Panc1 (cell line): Measurements from ENCODE around the gene INAFM2.

Experiments
- POLR2AphosphoS5 ChIP-seq: IDR thresholded peaks from 2 replicates; pipeline ENCODE4 v1.6.1; 2012; ENCODE audit warnings: mild to moderate bottlenecking, low read depth, low read length, moderate library complexity
- SIN3A ChIP-seq: IDR thresholded peaks from 2 replicates; pipeline ENCODE4 v1.6.1; 2012; ENCODE audit warnings: low read depth, mild to moderate bottlenecking, low read length, moderate library complexity, borderline replicate concordance; ENCODE audit not compliant: insufficient read depth
- TCF7L2 ChIP-seq: IDR thresholded peaks from 2 replicates; pipeline ENCODE4 v1.6.1; 2011; ENCODE audit warnings: mild to moderate bottlenecking, low read depth, low read length, inconsistent platforms
- TF ChIP-seq, protein P1 (sequence below): fragments of 450-650 bp; IDR thresholded peaks from 2 replicates; pipeline ENCODE4 v1.5.1; 2017; ENCODE audit warnings: mild to moderate bottlenecking
- TF ChIP-seq, protein P2 (sequence below), 2 experiments: IDR thresholded peaks; 2 replicates each; pipeline ENCODE4 v1.6.1; 2011 to 2012; ENCODE audit warnings: low read depth in 2 of 2, control low read depth in 1 of 2, low read length in 1 of 2, mild to moderate bottlenecking in 1 of 2, moderate library complexity in 1 of 2; ENCODE audit not compliant: insufficient read depth in 1 of 2

DNA sequence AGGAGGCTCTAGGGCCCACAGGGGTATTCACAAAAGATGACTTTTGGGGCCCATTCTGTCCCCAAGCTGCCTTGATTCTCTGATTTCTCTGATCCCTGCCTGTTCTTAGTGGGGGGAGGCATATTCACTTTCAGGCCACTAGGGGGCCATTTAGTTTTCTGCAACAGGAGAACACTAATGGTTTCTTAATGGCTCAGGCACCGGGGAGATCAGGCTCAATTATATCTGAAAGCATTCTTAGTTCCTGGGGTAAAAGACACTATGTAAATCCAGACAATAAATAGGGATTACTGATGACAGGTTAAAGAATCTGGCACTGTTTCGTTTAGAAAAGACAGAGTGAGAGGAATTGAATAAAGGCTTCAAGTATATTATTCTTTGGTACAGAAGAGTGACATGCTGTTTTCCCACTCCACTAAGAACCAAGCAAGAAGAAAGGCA is 2.5 kb upstream of the INAFM2 start:
- TF ChIP-seq, protein P1, sequence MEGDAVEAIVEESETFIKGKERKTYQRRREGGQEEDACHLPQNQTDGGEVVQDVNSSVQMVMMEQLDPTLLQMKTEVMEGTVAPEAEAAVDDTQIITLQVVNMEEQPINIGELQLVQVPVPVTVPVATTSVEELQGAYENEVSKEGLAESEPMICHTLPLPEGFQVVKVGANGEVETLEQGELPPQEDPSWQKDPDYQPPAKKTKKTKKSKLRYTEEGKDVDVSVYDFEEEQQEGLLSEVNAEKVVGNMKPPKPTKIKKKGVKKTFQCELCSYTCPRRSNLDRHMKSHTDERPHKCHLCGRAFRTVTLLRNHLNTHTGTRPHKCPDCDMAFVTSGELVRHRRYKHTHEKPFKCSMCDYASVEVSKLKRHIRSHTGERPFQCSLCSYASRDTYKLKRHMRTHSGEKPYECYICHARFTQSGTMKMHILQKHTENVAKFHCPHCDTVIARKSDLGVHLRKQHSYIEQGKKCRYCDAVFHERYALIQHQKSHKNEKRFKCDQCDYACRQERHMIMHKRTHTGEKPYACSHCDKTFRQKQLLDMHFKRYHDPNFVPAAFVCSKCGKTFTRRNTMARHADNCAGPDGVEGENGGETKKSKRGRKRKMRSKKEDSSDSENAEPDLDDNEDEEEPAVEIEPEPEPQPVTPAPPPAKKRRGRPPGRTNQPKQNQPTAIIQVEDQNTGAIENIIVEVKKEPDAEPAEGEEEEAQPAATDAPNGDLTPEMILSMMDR, result peak; percentile 94
- TF ChIP-seq POLR2AphosphoS5, result no peak
- no peak for TF ChIP-seq TCF7L2
- TF ChIP-seq, protein P2, sequence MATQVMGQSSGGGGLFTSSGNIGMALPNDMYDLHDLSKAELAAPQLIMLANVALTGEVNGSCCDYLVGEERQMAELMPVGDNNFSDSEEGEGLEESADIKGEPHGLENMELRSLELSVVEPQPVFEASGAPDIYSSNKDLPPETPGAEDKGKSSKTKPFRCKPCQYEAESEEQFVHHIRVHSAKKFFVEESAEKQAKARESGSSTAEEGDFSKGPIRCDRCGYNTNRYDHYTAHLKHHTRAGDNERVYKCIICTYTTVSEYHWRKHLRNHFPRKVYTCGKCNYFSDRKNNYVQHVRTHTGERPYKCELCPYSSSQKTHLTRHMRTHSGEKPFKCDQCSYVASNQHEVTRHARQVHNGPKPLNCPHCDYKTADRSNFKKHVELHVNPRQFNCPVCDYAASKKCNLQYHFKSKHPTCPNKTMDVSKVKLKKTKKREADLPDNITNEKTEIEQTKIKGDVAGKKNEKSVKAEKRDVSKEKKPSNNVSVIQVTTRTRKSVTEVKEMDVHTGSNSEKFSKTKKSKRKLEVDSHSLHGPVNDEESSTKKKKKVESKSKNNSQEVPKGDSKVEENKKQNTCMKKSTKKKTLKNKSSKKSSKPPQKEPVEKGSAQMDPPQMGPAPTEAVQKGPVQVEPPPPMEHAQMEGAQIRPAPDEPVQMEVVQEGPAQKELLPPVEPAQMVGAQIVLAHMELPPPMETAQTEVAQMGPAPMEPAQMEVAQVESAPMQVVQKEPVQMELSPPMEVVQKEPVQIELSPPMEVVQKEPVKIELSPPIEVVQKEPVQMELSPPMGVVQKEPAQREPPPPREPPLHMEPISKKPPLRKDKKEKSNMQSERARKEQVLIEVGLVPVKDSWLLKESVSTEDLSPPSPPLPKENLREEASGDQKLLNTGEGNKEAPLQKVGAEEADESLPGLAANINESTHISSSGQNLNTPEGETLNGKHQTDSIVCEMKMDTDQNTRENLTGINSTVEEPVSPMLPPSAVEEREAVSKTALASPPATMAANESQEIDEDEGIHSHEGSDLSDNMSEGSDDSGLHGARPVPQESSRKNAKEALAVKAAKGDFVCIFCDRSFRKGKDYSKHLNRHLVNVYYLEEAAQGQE (IDR thresholded peaks at IDR 0.05; ENCODE audit: insufficient read depth in 1 of 2, low read depth in 2 of 2, low read length in 1 of 2), result no peak
- TF ChIP-seq SIN3A, result no peak
